CD14-positive monocyte (primary cell): ENCODE results near the gene PEAK1. TPM values are rescaled to one million over a fixed set of nuclear protein-coding genes. Genes with fewer than 3 reads are reported as not detected.

Source experiments
- DNase-seq, 3 donors: peaks; one replicate each; pipeline ENCODE4 v3.0.0-alpha.2; 2011 to 2022
- H2AFZ ChIP-seq: 2 replicates; pipeline ENCODE4 v1.6.0; 2012; ENCODE audit warnings: mild to moderate bottlenecking, low read depth, low read length, inconsistent platforms; ENCODE audit not compliant: insufficient read depth, poor library complexity, severe bottlenecking
- H3K27ac ChIP-seq, 2 donors: 1 replicate in 1 of 2; 2 replicates in 1 of 2; pipeline ENCODE4 v1.5.1; 2012 to 2013; ENCODE audit warnings: low read length in 2 of 2, control low read depth in 1 of 2, inconsistent platforms in 1 of 2, low read depth in 1 of 2, mild to moderate bottlenecking in 1 of 2
- H3K27me3 ChIP-seq, 2 donors: one replicate each; pipeline versions ENCODE4 v1.6.0 to v1.6.1; 2011 to 2013; ENCODE audit warnings: low read length in 2 of 2; ENCODE audit not compliant: control insufficient read depth in 2 of 2, insufficient read depth in 2 of 2
- H3K36me3 ChIP-seq, 2 donors: replicated peaks in 1 of 2; 1 replicate in 1 of 2; 2 replicates in 1 of 2; pipeline versions ENCODE4 v1.5.1 to v1.6.1; 2012 to 2013; ENCODE audit warnings: low read length in 2 of 2, control low read depth in 1 of 2, inconsistent platforms in 1 of 2, mild to moderate bottlenecking in 1 of 2; ENCODE audit not compliant: insufficient read depth in 2 of 2, control insufficient read depth in 1 of 2
- H3K4me1 ChIP-seq, 2 donors: 1 replicate in 1 of 2; 2 replicates in 1 of 2; pipeline versions ENCODE4 v1.5.1 to v1.6.1; 2012 to 2013; ENCODE audit warnings: low read length in 2 of 2, control low read depth in 1 of 2, inconsistent platforms in 1 of 2, mild to moderate bottlenecking in 1 of 2, moderate library complexity in 1 of 2; ENCODE audit not compliant: insufficient read depth in 2 of 2, control insufficient read depth in 1 of 2
- H3K4me2 ChIP-seq: replicated peaks from 2 replicates; pipeline ENCODE3; 2012; ENCODE audit warnings: low read length, moderate library complexity, mild to moderate bottlenecking; ENCODE audit not compliant: poor library complexity, severe bottlenecking; ENCODE audit errors: extremely low read depth
- H3K4me3 ChIP-seq, 3 experiments: fragments of 200-600 bp in 1 of 3; sonication (generic) in 1 of 3; replicated peaks in 1 of 3; 1 replicate in 2 of 3; 2 replicates in 1 of 3; pipeline ENCODE4 v1.5.1; 2011 to 2013; ENCODE audit warnings: low read length in 3 of 3, mild to moderate bottlenecking in 3 of 3, control low read depth in 2 of 3, low read depth in 2 of 3, inconsistent platforms in 1 of 3, moderate library complexity in 1 of 3
- H3K79me2 ChIP-seq: 2 replicates; pipeline ENCODE4 v1.6.0; 2012; ENCODE audit warnings: mild to moderate bottlenecking, control low read depth, inconsistent platforms, low read length, moderate library complexity; ENCODE audit not compliant: insufficient read depth
- H3K9ac ChIP-seq: 2 replicates; pipeline ENCODE4 v1.6.0; 2017; ENCODE audit warnings: low read length, mild to moderate bottlenecking; ENCODE audit not compliant: insufficient read depth, poor library complexity, severe bottlenecking
- H3K9me3 ChIP-seq, 2 donors: replicated peaks in 1 of 2; 1 replicate in 1 of 2; 2 replicates in 1 of 2; pipeline versions ENCODE4 v1.5.1 to v1.6.1; 2012 to 2013; ENCODE audit warnings: low read length in 2 of 2, control low read depth in 1 of 2; ENCODE audit not compliant: control insufficient read depth in 1 of 2, insufficient read depth in 1 of 2
- H4K20me1 ChIP-seq: 2 replicates; pipeline ENCODE4 v1.6.0; 2012; ENCODE audit warnings: mild to moderate bottlenecking, low read length, control low read depth, moderate library complexity; ENCODE audit not compliant: insufficient read depth
- H3K27ac Mint-ChIP-seq, 7 donors: one replicate each; pipeline ENCODE4 v1.8.0; 2020; ENCODE audit warnings: mild to moderate bottlenecking in 7 of 7, mixed read lengths in 7 of 7, moderate library complexity in 6 of 7, inconsistent platforms in 2 of 7
- H3K27me3 Mint-ChIP-seq, 3 donors: one replicate each; pipeline ENCODE4 v1.8.0; 2021 to 2022; ENCODE audit warnings: low read depth in 3 of 3, mild to moderate bottlenecking in 3 of 3, mixed read lengths in 3 of 3, moderate library complexity in 3 of 3, inconsistent platforms in 1 of 3
- H3K36me3 Mint-ChIP-seq, 2 donors: one replicate each; pipeline ENCODE4 v1.8.0; 2020; ENCODE audit warnings: mixed read lengths in 2 of 2, inconsistent platforms in 1 of 2, mild to moderate bottlenecking in 1 of 2
- H3K4me1 Mint-ChIP-seq: one replicate; pipeline ENCODE4 v1.8.0; 2020; ENCODE audit warnings: mild to moderate bottlenecking, mixed read lengths
- H3K4me3 Mint-ChIP-seq, 2 donors: one replicate each; pipeline ENCODE4 v1.8.0; 2020; ENCODE audit warnings: mild to moderate bottlenecking in 2 of 2, mixed read lengths in 2 of 2, moderate library complexity in 1 of 2
- H3K9me3 Mint-ChIP-seq, 7 donors: one replicate each; pipeline ENCODE4 v1.8.0; 2020 to 2022; ENCODE audit warnings: mixed read lengths in 7 of 7, mild to moderate bottlenecking in 6 of 7, moderate library complexity in 6 of 7, inconsistent platforms in 2 of 7
- WGBS: methylation state at CpG from one replicate; pipeline ENCODE4 v1.1.5; 2013; ENCODE audit warnings: missing lambda C conversion rate; ENCODE audit not compliant: insufficient coverage; 5-methylcytosine and 5-hydroxymethylcytosine counted together
- intact Hi-C, 2 donors: fragments of 100-400 bp; cut with micrococcal nuclease; formaldehyde crosslinking; loops; one replicate each; pipeline versions ENCODE4 v1.15.0 to v1.15.1; 2023
- polyA plus RNA-seq, 3 donors: library from polyadenylated mRNA; depleted of rRNA in 1 of 3; unstranded in 2 of 3; stranded (reverse) in 1 of 3; fragments of 300-500 nt in 2 of 3; fragments of >200 nt in 1 of 3; fragmentation: Illumina TruSeq in 2 of 3; gene quantifications; 1 replicate in 2 of 3; 2 replicates in 1 of 3; pipeline ENCODE4 v1.2.3, GENCODE V29; 2012 to 2021
- TF ChIP-seq, protein P1 (sequence below): fragments of 200-600 bp; IDR thresholded peaks from one replicate; pipeline ENCODE4 v1.8.0; 2022; ENCODE audit warnings: antibody characterized with exemption, mild to moderate bottlenecking

Gene PEAK1
- polyA plus RNA-seq, 3 donors = 0.85 to 8.7 (median 1.1) TPM

DNA sequence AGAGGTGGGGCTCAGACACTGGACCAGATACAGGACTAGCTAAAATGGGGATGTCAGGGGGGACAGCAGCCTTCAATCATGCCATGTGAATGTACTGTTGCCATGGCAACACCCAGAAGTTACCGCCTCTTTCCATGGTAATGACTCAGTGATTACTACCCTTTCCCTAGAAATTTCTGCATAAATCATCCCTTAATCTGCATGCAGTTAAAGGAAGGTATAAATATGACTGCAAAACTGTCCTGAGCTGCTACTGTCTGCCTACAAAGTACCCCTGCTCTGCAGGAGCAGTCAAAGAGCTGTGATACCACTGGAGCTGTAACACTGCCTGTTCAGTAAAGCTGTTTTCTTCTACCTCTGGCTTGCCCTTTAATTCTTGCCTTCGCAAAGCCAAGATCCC lies 168.2 kb downstream of the PEAK1 start:
- peak overlapping the region in 1 of 7 donors; percentile 21 for H3K27ac Mint-ChIP-seq
- H3K9ac ChIP-seq = no peak overlapping the region
- H3K4me1 Mint-ChIP-seq = no peaks in the 10 kb centered on the region
- no peak overlapping the region for H3K4me3 ChIP-seq
- no peak overlapping the region for H2AFZ ChIP-seq
- H3K27me3 ChIP-seq = no peaks in the 10 kb centered on the region
- peaks cover 0 to 2% (median 0%) of the 10 kb centered on the region in 3 donors for H3K27me3 Mint-ChIP-seq
- H3K79me2 ChIP-seq = no peaks in the 10 kb centered on the region
- H3K9me3 ChIP-seq = no peaks in the 10 kb centered on the region
- H3K9me3 Mint-ChIP-seq = peaks cover 0 to 2% (median 0%) of the 10 kb centered on the region in 7 donors
- H3K4me2 ChIP-seq = no peak overlapping the region
- H4K20me1 ChIP-seq = no peaks in the 10 kb centered on the region
- intact Hi-C loops = no loop called here
- no CpG with 5 or more reads among the region's 2 CpGs for WGBS
- no peak overlapping the region for H3K27ac ChIP-seq
- H3K36me3 Mint-ChIP-seq = peaks cover 11 to 13% of the 10 kb centered on the region in 2 donors
- no peak overlapping the region for H3K4me3 Mint-ChIP-seq
- DNase-seq = peak in 1 of 3 donors; percentile 16
- no peaks in the 10 kb centered on the region for H3K4me1 ChIP-seq
- no peaks in the 10 kb centered on the region for H3K36me3 ChIP-seq
- TF ChIP-seq, protein P1, sequence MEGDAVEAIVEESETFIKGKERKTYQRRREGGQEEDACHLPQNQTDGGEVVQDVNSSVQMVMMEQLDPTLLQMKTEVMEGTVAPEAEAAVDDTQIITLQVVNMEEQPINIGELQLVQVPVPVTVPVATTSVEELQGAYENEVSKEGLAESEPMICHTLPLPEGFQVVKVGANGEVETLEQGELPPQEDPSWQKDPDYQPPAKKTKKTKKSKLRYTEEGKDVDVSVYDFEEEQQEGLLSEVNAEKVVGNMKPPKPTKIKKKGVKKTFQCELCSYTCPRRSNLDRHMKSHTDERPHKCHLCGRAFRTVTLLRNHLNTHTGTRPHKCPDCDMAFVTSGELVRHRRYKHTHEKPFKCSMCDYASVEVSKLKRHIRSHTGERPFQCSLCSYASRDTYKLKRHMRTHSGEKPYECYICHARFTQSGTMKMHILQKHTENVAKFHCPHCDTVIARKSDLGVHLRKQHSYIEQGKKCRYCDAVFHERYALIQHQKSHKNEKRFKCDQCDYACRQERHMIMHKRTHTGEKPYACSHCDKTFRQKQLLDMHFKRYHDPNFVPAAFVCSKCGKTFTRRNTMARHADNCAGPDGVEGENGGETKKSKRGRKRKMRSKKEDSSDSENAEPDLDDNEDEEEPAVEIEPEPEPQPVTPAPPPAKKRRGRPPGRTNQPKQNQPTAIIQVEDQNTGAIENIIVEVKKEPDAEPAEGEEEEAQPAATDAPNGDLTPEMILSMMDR = no peak

DNA sequence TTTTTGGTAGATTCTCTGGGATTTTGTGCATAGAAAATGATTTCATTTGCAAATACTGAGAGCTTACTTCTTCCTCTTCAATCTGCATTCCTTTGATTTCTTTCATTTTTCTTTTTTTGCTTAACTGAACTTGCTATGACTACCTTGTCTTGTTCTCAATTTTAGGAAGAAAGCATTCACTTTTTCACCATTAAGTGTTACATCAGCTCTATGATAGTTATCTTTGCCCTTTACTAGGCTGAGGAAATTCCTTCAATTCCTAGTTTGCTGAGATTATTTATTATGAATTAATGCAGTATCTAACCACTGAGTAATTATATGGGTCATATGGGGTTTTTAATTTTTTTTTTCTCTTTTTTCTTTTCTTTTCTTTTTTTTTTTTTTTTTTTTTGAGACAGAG lies 172.8 kb downstream of the PEAK1 start:
- no peaks in the 10 kb centered on the region for H3K9me3 ChIP-seq
- DNase-seq = no peak
- Mint-ChIP-seq H3K9me3 (peaks cover 0 to 7% (median 0%) of the 10 kb centered on the region in 7 donors), H3K4me1 (no peaks in the 10 kb centered on the region), H3K36me3 (peaks cover 14 to 17% of the 10 kb centered on the region in 2 donors), H3K27me3 (peaks cover 0 to 2% (median 0%) of the 10 kb centered on the region in 3 donors), H3K27ac (no peak overlapping the region), H3K4me3 (no peak overlapping the region)
- H3K27me3 ChIP-seq = no peaks in the 10 kb centered on the region
- H3K79me2 ChIP-seq = no peaks in the 10 kb centered on the region
- H3K4me3 ChIP-seq = no peak overlapping the region
- H3K4me2 ChIP-seq = no peak overlapping the region
- H4K20me1 ChIP-seq = no peaks in the 10 kb centered on the region
- no peak overlapping the region for H3K9ac ChIP-seq
- TF ChIP-seq, protein P1 = no peak
- no peak overlapping the region for H3K27ac ChIP-seq
- no peak overlapping the region for H2AFZ ChIP-seq
- intact Hi-C loops = no loop called here
- H3K4me1 ChIP-seq = no peaks in the 10 kb centered on the region
- no peaks in the 10 kb centered on the region for H3K36me3 ChIP-seq
